Brain pericyte (primary cell): ENCODE results near the gene PRR15.

ENCODE experiments used
- DNase-seq: peaks from one replicate; pipeline ENCODE4 v3.0.0-alpha.2; 2012; ENCODE audit warnings: low read depth, low spot score

Gene PRR15

GRCh38 chr7:29569648-29570047 is 6.0 kb downstream of the PRR15 start:
- no peak for DNase-seq

DNA sequence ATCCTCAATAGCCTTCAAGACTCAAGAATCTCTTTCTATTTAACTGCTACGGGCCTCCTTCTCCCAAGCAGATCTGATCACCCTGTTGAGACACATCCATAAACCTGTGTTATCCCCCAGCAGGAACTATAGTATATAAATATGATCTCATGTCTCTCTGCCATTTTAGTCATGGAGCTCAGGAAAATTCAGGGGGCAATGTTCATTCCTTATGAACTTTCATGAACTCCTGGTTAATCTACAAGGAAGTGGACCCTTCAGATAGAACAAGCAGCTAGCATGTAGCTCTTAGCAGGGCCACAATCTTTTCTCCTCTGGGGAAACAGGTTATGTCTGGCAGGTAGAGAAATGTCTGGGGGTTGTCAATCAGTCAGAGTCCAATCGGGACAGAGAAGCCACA is 8.9 kb downstream of the PRR15 start:
- no peak for DNase-seq

DNA sequence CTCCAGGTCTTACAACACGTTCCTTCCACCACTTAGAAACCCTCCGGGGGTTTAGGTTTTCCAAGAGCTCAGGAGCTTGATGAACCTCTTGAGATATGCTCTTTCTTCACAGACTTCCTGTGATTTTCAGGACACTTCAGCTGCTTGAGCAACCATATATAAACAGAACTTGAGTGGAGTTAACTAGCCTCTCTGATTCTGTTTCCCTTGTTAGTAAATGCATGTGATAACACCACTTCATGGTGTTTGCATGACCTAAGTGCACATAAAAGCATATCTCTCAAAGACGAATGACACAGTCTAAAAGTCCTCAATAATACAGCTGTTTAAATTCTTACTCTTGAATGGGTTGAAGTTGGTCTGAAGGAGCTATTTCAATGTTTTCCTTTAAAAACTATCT is 9.9 kb downstream of the PRR15 start:
- no peak for DNase-seq

DNA sequence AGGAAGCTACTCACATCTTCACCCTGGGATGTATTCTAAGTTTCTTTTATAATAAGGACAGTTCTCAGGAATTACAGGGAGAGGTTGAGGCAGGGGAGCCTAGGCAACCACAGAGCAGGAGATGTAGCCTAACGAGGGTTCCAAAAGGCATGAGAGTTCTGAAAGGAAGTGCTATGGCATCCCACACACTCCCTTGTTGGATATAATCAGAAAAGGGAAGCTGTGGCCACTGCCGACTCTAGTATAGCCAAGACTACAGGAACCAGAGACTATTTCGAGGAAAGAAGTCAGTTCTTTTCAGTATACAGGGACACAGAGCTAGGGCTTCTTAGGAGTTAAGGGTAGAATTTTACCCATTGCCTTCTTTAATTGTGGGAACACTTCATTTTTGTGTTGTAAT is 11.0 kb downstream of the PRR15 start:
- no peak for DNase-seq

DNA sequence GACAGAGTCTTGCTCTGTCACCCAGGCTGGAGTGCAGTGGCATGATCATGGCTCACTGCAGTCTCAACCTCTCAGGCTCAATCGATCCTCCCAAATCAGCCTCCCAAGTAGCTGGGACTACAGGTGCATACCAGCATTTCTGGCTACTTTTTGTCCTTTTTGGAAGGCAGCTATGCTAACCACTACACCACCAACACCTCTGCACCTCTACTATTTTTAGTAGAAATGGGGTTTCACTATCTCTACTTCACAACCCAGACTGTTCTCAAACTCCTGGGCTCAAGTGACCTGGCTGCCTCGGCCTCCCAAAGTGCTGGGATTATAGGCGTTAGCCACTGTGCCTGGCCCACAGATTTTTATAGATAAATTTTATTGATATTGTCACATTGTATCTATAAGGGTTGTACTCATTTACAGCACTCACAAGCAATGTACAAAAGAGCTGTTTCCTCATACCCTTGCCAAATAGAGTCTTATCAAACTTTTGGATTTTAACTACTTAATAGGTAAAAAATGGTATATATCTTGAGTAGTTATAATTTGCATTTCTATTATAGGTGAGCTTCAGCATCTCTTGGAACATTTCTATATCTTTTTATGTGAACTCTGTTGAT is 23.7 kb downstream of the PRR15 start:
- no peak for DNase-seq

DNA sequence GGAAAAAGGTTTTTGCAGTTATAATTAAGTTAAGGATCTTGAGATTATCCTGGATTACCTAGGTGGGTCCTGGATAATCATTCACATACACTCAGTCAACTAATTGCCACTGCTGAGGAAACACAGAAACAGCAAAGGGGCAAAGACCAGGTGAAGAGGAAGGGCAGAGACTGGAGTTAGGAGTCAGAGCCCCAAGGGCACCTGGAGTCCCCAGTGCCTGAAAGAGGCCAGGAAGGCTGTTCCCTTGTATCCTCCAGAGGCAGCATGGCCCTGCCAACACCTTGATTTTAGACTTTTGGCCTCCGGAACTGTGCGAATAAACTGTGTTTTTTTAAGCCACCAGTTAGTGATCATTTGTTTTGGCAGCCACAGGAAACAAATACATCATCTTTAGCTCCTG is 24.6 kb downstream of the PRR15 start:
- DNase-seq, result no peak

DNA sequence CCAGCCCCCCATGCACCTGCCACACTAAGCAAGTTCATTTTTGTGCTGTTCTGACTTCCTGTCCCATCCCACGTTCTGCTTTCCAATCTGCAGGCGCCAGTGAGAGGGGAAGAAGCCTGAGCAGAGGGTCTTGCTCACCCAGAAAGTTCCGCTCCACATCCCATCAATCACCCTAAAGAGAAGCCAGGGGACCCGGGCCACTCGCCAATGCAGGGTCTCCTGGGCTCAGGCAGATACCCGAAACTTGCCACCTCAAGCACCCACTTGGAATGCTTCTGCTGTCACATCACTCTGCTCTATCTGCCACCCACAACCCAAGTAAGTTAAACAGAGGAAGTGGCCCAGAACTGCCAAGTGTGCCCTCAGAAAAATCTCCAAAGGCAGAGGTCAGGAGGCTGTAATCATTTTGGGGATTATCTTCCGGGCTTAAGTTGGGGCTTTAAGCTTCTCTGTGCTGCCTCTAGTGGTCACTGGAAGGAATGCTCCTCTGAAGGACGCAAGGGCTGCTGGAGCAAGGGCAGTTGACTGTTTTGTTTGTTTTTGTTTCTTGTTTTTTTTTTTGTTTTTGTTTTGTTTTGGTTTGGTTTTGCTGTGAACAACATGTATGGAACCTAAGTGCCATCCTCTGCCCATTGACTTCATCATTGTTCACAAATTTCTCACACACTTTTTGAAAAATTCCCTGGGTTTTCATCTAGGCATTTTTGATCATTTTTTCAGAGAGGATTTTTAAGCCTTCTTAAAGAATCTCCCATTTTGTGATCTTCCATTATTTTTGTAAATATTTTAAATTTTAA is 25.5 kb downstream of the PRR15 start:
- no peak for DNase-seq

- no peak for DNase-seq
Observed at GRCh38 chr7:29592866-29593265, 29.2 kb downstream of the PRR15 start.

DNA sequence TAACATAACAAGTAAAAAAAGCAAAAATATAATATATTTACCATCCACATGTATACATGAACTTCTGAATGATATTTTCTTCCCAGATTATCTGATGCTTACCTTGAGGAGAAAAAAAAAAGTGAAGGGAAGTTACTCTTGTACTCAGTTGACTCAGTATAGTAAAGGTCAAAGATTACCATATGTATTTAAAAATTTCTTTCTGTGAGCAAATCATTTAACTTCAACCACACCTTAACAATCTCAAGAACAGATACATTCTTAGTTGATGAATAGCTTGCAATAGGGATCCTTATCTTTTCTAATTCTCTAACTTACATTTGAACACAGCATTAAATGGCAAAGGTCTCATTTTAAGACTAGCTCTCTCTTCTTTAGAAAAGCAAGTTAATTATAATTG is 29.8 kb downstream of the PRR15 start:
- DNase-seq, result no peak

DNA sequence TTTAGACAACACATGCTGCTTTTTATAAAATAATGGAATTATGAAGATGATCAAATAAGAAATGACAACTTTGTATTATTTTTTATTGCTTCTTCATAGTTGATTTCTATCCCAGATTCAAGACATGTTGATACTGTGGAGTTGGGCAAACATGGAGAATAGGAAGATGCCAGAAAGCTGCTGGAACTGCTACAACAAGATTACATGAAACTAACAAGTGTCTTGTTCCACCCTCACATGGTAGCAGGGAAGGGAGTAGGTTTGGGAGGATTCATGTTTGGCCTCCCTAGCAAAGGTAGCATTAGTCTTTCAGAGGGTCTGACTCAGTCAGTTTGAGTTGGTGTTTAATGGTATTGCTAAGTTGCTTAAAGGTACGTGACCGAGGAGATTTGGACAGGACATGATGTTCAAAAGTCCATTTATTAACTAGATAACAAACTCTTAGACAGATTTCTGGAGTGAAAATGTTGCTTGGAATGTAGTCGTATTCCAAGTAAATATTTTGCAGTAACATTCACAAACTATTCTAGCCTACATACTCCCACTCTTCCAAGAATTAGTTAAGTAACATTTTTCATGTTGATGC is 33.1 kb downstream of the PRR15 start:
- DNase-seq, result no peak

DNA sequence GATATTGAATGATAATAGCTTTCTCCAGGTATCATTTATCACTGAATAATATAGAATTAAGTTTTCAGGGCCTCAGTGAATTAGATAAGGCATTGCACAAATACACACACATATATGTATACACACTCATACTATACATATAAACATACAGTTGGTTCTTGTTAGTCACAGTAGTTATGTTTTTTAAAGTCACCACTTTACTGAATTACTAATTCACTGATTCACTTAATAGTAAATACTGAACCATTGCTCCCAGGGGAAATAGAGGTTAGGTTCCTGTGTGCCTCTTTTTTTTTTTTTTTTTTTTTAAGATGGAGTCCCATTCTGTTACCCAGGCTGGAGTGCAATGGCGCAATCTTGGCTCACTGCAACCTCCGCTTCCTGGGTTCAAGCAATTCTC is 33.6 kb downstream of the PRR15 start:
- no peak for DNase-seq

- no peak for DNase-seq
Observed at GRCh38 chr7:29598137-29598536, 34.5 kb downstream of the PRR15 start.

GRCh38 chr7:29598613-29599012 is 35.0 kb downstream of the PRR15 start:
- DNase-seq, result no peak

- DNase-seq, result no peak
Observed at GRCh38 chr7:29599026-29599425, 35.4 kb downstream of the PRR15 start.

DNA sequence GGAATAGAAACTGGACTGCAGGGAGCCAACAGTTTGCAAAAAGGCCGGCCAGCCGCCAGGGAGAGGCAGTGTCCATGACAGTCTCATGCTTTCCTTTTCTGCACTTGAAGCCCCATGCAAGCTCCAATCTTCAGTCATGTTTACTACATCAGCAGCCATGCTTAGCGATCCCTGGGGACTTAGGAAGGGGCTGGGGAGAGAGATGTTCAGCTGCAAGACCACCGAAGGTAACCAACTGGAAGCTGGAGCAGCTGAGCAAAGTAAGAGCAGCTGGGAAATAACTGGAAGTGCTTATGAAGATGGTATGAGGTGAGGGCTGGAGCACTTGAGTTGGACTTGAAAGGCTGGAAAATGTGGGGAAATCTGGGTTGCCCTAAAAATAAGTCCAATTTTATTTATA is 37.0 kb downstream of the PRR15 start:
- no peak for DNase-seq

DNA sequence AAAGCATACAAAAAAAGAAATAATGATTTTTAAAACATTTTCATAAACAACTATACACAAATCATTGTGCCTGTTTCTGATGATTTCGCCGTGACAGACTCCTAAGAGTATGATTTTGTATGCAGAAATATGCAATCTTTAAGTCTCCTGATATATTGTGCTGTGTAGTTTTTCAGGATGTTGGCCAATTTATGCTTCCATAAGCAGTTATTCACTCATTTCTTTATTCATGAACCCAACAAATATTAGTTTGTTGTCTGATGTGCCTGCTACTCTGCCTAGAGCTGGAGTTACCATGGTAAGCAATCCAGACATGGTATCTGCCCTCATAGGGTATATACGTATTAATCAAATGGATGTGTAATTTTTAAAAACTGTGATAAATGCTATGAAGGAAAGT is 40.4 kb downstream of the PRR15 start:
- DNase-seq, result no peak

GRCh38 chr7:29604702-29605101 is 41.1 kb downstream of the PRR15 start:
- DNase-seq, result no peak

DNA sequence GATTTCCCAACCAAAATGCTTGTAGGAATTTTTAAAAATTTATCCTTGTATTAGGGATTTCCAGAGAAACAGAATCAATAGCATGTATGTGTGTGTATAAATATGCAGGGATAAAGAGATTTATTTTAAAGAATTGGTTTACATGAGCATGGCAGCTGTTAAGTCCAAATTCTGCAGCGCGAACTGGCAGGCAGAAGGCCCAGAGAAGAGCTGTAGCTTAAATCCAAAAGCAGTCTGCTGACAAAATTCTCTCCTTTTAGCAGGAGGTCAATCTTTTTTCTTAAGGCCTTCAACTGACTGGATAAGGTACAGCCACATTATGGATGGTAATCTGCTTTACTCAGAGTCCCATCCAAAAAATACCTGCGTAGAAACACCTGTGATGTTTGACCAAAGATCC is 42.0 kb downstream of the PRR15 start:
- DNase-seq, result no peak

DNA sequence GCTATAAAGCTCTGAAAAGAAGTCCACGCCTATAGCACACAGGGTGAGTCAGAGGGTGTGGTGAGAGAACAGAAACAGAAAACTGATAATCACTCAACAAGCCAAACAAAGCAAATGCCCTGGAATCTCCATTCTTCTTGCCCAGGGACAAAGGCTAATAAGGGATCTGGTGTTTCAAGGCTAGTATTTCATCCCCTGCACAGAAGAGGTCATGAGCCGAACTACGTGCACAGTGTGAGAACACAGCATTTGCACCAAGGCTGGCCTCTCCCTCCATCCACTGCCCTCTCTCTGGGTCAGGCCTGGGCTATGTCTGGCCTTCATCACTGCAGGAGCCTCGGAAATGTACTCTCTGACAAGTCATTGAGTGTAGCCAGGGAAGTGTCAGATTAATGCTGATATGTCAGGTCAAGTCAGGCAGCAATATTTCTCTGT is 42.7 kb downstream of the PRR15 start:
- no peak for DNase-seq

DNA sequence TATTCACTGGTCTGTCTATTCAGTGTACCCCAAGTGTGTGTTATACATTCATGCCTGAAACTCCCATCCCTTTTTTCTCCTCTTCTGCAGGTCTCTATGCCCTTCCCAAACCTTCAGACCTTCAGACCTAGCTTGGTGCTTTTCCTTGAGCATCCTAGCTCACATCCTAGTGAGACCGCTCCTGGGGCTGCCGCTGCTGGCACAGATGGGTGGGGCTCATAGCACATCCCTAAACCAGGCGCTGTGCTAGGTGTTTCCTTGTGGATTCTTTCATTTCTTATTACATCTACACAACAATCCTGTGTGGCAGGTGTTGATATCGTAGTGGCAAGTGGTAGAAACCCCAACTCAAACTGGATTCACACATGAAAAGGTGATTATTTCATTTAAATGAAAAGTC is 43.2 kb downstream of the PRR15 start:
- no peak for DNase-seq

- DNase-seq, result no peak
Observed at GRCh38 chr7:29607259-29607658, 43.6 kb downstream of the PRR15 start.

- DNase-seq, result no peak
Observed at GRCh38 chr7:29607889-29608288, 44.3 kb downstream of the PRR15 start.
